ENCODE measurements around the gene FNBP1L.

FNBP1L gene

GRCh38 chr1:93519199-93519829 lies 71.4 kb downstream of the FNBP1L start:
- TF ChIP-seq POLR2AphosphoS5 (IDR thresholded peaks at IDR 0.05; ENCODE audit: low read depth, low read length): no peak
- TF ChIP-seq REST (IDR thresholded peaks at IDR 0.05; ENCODE audit: insufficient read depth in 1 of 2, low read depth in 2 of 2, low read length in 2 of 2): no peak
- no peak for TF ChIP-seq SIN3A (IDR thresholded peaks at IDR 0.05; ENCODE audit: borderline replicate concordance, insufficient read depth, low read length)
- no peak for TF ChIP-seq FOXP2 (optimal IDR thresholded peaks at IDR 0.05; ENCODE audit: borderline replicate concordance, extremely low read depth, extremely low read length, insufficient read depth)
- TF ChIP-seq TAF1 (IDR thresholded peaks at IDR 0.05; ENCODE audit: borderline replicate concordance, insufficient read depth, low read length): no peak

- TF ChIP-seq REST (IDR thresholded peaks at IDR 0.05; ENCODE audit: insufficient read depth in 1 of 2, low read depth in 2 of 2, low read length in 2 of 2) (no peak), POLR2AphosphoS5 (IDR thresholded peaks at IDR 0.05; ENCODE audit: low read depth, low read length) (no peak), SIN3A (IDR thresholded peaks at IDR 0.05; ENCODE audit: borderline replicate concordance, insufficient read depth, low read length) (no peak), FOXP2 (optimal IDR thresholded peaks at IDR 0.05; ENCODE audit: borderline replicate concordance, extremely low read depth, extremely low read length, insufficient read depth) (no peak)
Measured at GRCh38 chr1:93521618-93522017, 73.7 kb downstream of the FNBP1L start.

- TF ChIP-seq TAF1 (IDR thresholded peaks at IDR 0.05; ENCODE audit: borderline replicate concordance, insufficient read depth, low read length): no peak
- no peak for TF ChIP-seq POLR2AphosphoS5 (IDR thresholded peaks at IDR 0.05; ENCODE audit: low read depth, low read length)
- TF ChIP-seq FOXP2 (optimal IDR thresholded peaks at IDR 0.05; ENCODE audit: borderline replicate concordance, extremely low read depth, extremely low read length, insufficient read depth): no peak
- TF ChIP-seq REST (IDR thresholded peaks at IDR 0.05; ENCODE audit: insufficient read depth in 1 of 2, low read depth in 2 of 2, low read length in 2 of 2): no peak
- no peak for TF ChIP-seq SIN3A (IDR thresholded peaks at IDR 0.05; ENCODE audit: borderline replicate concordance, insufficient read depth, low read length)
Measured at GRCh38 chr1:93522721-93523120, 74.8 kb downstream of the FNBP1L start.

- TF ChIP-seq SIN3A (IDR thresholded peaks at IDR 0.05; ENCODE audit: borderline replicate concordance, insufficient read depth, low read length): no peak
- no peak for TF ChIP-seq TAF1 (IDR thresholded peaks at IDR 0.05; ENCODE audit: borderline replicate concordance, insufficient read depth, low read length)
Measured at GRCh38 chr1:93525431-93525830, 77.5 kb downstream of the FNBP1L start.

GRCh38 chr1:93526431-93526830 lies 78.5 kb downstream of the FNBP1L start:
- TF ChIP-seq SIN3A (IDR thresholded peaks at IDR 0.05; ENCODE audit: borderline replicate concordance, insufficient read depth, low read length) (no peak), FOXP2 (optimal IDR thresholded peaks at IDR 0.05; ENCODE audit: borderline replicate concordance, extremely low read depth, extremely low read length, insufficient read depth) (no peak), REST (IDR thresholded peaks at IDR 0.05; ENCODE audit: insufficient read depth in 1 of 2, low read depth in 2 of 2, low read length in 2 of 2) (no peak), POLR2AphosphoS5 (IDR thresholded peaks at IDR 0.05; ENCODE audit: low read depth, low read length) (no peak), TAF1 (IDR thresholded peaks at IDR 0.05; ENCODE audit: borderline replicate concordance, insufficient read depth, low read length) (no peak)
